H54 (cell line): ENCODE results near the gene SLC9A3.

Experiments used
- DNase-seq: peaks from one replicate; pipeline ENCODE4 v3.0.0; 2011; ENCODE audit warnings: low spot score, mixed read lengths; ENCODE audit not compliant: insufficient read length
- FAIRE-seq: peaks from 3 replicates; lab custom pipeline; 2011; peaks lifted over from hg19 to GRCh38; lab: Jason Lieb, UNC
- POLR2A ChIP-seq: IDR thresholded peaks from 2 replicates; pipeline ENCODE4 v1.6.1; 2011; ENCODE audit warnings: low read depth, mild to moderate bottlenecking, low read length

SLC9A3 gene

DNA sequence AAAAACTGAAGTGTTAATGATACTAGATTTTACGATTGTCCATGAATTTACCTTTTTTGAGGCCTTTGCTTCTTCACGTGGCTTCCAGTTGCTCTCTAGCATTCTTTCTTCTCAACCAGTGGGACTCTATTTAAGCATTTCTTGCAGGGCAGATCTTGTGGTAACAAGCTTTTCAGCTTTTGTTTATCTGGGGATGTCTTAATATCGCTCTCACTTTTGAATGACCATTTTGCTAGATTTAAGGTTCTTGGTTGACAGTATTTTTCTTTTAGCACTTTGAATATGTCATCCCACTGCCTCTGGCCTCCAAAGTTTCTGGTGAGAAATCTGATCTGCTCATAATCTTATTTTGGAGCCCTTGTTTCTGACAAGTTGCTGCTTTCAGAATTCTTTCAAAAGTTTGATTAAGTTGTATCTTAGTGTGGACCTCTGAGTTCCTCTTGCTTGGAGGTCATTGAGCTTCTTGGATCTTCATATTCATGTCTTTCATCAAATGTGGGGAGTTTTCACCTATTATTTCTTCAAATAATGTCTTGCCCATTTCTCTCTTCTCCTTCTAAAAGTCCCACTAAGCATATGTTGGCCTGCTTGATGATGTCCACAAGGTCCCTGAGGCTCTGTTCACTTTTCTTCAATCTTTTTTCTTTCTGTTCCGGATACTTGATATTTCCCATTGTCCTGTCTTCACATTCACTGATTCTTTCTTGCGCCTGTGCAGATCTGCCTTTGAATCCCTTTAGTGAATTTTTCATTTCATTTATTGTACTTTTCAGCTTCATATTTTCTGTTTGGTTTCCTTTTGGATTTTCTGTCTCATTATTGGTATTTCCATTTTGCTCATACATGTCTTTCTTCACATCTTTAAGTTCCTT is 72.4 kb downstream of the SLC9A3 start:
- no peak for DNase-seq
- FAIRE-seq, result no peak
- TF ChIP-seq POLR2A, result no peak

DNA sequence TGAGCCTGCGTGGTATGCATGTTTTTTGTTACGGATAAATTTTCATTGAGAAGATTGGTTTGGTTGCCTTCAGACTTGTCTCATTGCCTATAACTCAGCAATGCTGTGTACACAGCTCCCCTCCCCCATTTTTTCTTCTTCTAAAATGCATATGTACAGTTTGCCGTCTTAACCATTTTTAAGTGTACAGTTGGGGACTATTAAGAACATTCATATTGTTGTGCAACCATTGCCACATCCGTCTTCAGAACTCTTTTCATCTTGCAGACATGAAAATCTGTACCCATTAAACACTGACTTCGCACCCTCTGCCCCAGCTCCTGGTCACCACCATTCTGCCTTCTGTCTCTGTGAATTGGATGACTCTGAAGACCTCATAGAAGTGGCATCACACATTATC is 75.1 kb downstream of the SLC9A3 start:
- FAIRE-seq (no peak), DNase-seq (no peak)
- TF ChIP-seq POLR2A, result no peak

DNA sequence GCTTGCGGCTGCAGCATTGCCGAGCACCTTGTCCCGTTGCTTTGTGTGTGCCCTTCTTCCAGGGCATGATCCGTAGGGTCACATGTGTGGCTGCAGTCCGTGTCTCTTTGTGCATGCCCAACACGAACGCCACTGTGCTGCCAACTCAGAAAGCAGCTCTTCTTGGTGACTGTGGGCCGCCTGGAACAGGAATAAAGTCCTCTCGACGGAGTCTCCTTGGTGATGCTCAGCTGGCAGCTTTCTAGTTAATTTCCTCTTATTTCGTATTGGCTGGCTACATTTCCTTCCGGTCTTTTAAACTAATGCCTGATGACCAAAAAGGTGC is 75.5 kb downstream of the SLC9A3 start:
- DNase-seq (no peak), FAIRE-seq (no peak)
- no peak for TF ChIP-seq POLR2A

DNA sequence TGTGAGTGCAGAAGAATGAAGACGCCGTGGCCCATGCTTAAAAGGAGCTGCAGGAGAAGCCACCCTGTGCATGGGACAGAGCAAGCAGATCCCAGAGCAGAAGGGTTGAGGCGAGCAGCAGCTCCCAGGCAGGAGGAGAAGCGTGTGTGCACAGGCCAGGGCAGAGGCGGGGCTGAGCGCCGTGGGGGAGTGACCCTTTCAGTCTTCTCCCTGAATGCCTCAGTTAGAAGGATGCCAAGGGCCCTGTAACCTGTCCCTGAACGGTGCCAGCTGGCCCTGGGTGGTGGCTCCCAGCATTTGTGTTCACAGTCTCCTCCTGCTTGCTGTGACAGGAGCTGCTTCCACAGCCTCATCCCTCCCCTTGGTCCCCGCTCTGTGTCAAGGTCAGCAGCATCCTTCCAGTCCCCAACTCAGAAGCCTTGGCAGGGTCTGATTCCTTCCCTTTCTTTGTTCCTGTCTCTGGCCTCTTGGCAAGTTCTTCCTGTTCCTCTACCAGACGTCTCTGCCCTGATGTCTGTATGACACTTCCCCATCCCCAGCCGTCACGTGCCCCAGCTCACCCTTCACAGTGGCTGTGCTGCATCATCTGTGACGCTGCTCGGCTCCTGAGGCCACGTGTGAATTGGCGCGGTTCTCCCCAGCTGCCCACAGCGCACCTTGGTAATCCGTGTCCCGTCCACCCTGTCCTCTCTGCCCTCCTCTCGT is 76.0 kb downstream of the SLC9A3 start:
- FAIRE-seq, result no peak
- TF ChIP-seq POLR2A, result no peak
- no peak for DNase-seq

DNA sequence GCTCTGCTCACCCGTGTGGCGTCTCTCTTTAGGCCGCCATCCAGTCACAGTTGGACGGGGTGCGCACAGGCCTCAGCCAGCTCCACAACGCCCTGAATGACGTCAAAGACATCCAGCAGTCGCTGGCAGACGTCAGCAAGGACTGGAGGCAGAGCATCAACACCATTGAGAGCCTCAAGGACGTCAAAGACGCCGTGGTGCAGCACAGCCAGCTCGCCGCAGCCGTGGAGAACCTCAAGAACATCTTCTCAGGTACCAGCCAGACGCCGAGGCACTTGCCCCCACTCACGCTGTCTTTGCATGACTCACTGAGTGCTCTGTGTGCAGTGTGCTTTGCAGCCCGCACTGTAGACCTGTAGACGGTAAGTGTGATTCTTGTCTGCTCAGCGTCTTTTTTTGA is 76.7 kb downstream of the SLC9A3 start:
- no peak for TF ChIP-seq POLR2A
- DNase-seq (no peak), FAIRE-seq (no peak)

DNA sequence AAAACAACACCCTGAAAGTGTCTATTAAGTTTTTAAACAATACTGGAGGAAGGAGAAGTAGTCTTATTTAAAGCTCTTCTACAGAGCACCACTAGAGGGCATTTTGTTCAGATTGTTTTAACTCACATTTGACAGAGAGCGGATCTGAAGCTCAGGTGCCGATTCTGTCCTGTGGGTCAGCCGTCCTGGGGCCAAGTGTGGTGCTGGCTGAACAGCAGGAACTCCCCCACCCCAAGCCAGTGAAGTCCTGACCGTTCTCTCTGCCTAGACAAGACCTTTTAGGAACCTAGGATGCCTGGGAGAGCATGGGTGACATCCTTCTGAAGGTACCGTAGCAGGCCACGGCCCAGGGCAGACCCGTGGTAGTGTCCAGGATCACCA is 77.4 kb downstream of the SLC9A3 start:
- no peak for FAIRE-seq
- DNase-seq, result no peak
- no peak for TF ChIP-seq POLR2A

DNA sequence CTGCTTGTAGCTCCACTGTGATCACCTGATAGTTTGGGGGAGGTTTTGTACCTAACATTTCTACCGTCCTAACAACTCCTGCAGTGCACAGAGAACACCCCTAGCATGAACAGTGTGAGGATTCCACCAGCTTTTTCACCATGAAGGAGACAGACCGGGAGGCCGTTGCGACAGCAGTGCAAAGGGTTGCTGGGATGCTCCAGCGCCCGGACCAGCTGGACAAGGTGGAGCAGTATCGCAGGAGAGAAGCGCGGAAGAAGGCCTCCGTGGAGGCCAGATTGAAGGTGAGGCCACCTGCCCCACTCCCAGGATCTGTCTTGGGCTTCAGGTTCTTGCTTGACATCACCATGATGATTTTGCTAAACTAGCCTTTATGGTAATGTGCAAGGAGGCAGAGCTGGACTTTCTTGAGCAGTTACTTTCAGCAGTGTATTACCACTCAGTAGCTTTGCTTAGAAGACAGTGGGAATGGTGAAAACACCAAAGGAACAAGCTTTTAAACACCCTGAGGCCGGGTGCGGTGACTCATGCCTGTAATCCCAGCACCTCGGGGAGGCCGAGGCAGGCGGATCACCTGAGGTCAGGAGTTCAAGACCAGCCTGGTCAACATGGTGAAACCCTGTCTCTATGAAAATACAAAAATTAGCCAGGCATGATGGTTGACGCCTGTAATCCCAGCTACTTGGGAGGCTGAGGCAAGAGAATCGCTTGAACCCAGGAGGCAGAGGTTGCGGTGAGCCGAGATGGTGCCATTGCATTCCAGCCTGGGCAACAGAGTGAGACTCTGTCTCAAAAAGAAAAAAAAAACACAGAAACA is 78.0 kb downstream of the SLC9A3 start:
- FAIRE-seq, result no peak
- TF ChIP-seq POLR2A, result no peak
- no peak for DNase-seq

DNA sequence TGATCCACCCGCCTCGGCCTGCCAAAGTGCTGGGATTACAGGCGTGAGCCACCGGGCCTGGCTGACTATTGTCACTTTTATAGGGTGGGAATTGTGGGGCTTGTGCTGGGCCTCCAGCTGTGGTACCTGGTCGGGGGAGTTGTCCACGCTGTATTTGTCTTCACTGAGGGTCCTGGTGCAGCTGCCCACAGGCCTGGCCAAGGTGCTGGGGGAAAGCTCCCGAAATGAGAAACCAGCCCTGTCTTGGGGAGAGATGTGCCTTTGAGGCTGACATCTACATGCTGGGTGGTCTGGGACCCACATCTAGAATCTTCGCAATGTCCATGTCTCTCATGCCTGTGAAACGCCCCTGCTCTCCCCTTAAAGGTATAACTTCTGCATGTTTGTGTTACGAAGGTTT is 78.7 kb downstream of the SLC9A3 start:
- DNase-seq (no peak), FAIRE-seq (no peak)
- TF ChIP-seq POLR2A, result no peak

DNA sequence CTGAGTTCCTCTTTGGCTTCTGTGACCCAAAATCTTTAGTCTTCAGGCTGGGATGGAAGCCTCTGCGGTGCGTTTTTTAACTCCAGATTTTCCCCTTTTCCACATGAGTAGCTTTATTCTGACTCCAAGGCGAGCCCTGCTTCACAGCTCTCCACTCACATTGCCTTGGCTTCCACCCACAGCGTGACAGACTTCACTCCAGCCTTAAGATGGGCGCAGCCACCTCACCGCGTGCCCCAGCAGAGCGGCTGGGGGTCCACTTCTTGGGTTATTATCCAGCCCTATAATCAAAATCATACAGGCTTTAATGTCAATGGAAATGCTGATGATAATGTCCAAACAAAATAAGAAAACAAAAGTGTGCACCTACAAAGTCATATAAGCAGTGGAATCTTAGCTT is 80.0 kb downstream of the SLC9A3 start:
- FAIRE-seq, result no peak
- no peak for DNase-seq

DNA sequence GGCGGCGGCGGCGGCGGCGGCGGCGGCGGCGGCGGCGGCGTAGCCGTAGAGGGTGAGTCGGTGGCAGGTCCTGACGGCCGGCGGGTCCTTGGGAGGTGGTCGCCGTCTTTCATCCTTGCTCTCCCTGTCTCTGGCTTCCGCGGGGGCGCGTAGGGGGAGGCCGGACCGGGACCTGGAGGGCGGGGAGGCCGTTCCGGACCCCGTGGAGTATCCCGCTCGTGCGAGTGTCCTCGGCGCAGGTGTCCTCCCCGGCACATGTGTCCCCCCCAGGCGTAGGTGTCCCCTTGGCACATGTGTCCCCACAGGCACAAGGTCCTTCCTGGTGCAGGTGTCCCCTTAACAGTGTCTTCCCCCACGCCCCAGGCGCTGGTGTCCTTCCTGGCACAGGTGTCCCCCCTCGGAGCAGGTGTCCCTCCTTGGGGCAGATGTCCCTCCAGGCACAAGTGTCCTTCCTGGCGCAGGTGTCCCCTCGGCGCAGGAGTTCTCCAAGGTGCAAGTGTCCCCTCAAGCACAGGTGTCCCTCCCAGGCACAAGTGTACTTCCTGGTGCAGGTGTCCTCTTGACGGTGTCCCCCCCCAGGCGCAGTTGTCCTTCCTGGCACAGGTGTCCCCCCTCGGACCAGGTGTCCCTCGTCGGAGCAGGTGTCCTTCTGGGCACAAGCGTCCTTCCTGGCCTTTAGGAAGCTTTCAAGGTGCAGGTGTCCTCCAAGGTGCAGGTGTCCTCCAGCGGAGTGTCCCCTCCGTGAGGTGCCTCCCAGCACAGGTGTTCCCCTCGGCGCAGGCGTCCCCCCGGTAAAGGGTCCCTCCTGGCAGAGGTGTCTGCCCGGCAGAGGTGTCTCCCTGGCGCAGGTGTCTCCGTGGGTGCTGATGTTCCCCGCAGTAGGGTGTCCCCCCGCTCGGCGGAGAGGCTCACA is 80.8 kb downstream of the SLC9A3 start:
- FAIRE-seq, result no peak
- peak; percentile 73 for DNase-seq
- no peak for TF ChIP-seq POLR2A

More for the DNA sequence above, 80.0 kb downstream of the SLC9A3 start:
- TF ChIP-seq POLR2A, result no peak

DNA sequence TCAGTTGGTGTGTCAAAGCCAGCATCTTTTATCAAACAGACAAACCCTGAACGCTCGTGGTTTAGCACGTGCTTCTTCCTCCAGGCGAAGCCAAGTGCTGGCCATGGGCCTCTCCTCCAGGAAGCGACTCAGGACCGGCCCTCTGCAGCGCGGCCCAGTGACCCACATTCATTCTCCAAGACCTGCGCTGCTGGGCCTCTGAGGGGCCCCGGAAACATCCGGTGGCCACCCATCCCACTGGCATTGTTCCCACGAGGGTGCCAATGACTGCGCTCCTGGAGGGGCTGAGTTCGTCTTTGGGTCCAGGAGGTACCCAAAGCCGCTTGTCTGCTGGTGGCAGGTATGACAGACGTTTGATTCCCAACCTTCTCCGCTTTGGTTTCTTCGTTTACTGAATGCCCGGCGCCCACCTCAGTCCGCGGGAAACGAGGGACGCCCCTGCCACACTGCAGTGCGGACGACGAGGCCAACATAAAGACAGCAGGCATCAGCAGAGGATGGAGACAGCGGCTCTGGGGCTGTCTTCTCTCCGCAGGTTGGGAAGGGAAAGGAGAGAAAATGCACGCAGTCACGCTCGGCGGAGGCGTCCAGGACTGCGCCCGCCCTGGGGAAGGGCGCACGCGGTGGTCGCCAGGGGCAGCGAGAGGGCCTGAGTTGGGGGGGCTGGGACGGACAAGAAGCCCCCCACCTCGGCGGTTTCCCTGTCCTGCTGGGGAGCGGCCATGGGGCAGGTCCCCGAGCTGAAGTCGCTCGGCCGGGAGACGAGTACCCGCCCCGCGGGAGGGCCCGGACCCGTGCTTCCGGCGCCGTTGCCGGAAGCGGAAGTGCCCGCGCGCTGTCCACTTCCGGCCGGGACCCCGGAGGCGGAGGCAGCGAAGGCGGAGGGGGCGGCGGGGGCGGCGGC is 81.7 kb downstream of the SLC9A3 start, which contains the start of gene EXOC3:
EXOC3 (plus strand) TSS at position 842 of the 904 bp plus-strand sequence. CDS start 3,030 bp downstream, outside the sequence.
- FAIRE-seq, result no peak
- DNase-seq, result peak; percentile 99

DNA sequence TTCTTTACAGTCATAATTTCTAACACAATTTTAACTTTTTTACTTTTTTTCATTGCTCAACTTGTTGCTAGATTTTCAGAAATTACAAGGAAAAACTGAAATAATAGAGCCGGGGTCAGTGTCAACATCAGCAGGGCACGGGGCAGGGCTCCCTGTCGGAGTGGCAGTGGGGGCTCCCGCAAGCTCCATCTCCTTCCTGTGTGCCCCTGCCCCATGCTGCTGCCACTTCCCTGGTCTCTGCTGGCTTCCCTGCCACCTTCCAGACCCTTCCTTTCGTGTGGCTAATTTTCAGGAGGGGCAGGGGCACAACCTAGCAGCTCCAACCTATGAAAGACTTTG is 82.3 kb downstream of the SLC9A3 start:
- no peak for TF ChIP-seq POLR2A
- FAIRE-seq, result no peak

More for the DNA sequence above, 81.7 kb downstream of the SLC9A3 start, which contains the start of gene EXOC3:
- peak; percentile 78 for TF ChIP-seq POLR2A

More for the DNA sequence above, 82.3 kb downstream of the SLC9A3 start:
- DNase-seq, result no peak
